GM12892 (cell line): Measurements from ENCODE around the gene KLHL6.
A peak's percentile ranks its signal among the peaks of the same experiment; 100 is the strongest.
"Not testable (repeated sequence)": the region's sequence is repeated elsewhere in the genome, so short reads cannot be mapped to it uniquely, and the experiment has no call there.

Source experiments
- DNase-seq: peaks from one replicate; pipeline ENCODE4 v3.0.0; 2011; ENCODE audit not compliant: insufficient read length
- FAIRE-seq: peaks from 2 replicates; lab custom pipeline; 2011; peaks lifted over from hg19 to GRCh38; lab: Jason Lieb, UNC
- POLR2A ChIP-seq: IDR thresholded peaks from 2 replicates; pipeline ENCODE4 v1.6.1; 2011; ENCODE audit warnings: low read depth, low read length, control low read depth
- POLR2AphosphoS5 ChIP-seq: IDR thresholded peaks from 2 replicates; pipeline ENCODE4 v1.6.1; 2011; ENCODE audit warnings: low read depth, low read length, control low read depth
- TAF1 ChIP-seq: IDR thresholded peaks from 2 replicates; pipeline ENCODE4 v1.6.1; 2011; ENCODE audit warnings: low read depth, mild to moderate bottlenecking, control low read depth, low read length, borderline replicate concordance

The KLHL6 gene

DNA sequence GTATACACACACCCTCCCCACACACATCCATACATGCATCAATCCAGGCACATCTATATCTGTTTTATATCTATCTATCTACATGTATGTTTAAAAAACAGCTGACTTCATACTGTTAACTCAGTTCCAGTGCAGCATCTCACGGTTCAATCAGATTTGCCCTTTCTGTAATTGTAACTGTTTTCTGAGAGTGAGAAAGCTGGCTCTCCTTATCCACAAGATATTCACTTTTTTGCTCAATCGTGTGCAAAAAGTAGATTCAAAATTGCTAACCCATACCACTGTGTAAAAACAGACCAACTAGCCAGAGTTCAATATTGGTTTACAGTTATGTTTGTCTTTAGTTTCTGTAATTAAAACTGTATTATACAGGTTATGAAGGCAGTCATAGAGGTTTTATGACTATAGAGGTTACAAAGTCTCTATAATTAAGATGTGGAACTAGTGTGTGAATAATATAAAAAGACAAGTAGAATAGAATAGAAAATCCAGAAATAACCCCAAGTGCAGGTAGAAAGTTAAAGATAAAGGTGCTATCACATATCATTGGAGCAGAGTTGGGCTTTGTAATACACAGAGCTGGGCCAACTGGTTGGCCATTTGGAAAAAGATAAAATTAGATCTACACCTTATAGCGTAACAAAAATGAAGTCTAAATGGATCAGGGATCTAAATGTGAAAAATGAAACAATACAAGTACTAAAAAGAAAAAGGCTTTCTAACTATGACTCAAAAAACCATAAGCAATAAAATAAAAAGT, 107.0 kb downstream of the KLHL6 start:
- TF ChIP-seq POLR2A (no peak), TAF1 (no peak), POLR2AphosphoS5 (no peak)
- DNase-seq = no peak
- no peak for FAIRE-seq

DNA sequence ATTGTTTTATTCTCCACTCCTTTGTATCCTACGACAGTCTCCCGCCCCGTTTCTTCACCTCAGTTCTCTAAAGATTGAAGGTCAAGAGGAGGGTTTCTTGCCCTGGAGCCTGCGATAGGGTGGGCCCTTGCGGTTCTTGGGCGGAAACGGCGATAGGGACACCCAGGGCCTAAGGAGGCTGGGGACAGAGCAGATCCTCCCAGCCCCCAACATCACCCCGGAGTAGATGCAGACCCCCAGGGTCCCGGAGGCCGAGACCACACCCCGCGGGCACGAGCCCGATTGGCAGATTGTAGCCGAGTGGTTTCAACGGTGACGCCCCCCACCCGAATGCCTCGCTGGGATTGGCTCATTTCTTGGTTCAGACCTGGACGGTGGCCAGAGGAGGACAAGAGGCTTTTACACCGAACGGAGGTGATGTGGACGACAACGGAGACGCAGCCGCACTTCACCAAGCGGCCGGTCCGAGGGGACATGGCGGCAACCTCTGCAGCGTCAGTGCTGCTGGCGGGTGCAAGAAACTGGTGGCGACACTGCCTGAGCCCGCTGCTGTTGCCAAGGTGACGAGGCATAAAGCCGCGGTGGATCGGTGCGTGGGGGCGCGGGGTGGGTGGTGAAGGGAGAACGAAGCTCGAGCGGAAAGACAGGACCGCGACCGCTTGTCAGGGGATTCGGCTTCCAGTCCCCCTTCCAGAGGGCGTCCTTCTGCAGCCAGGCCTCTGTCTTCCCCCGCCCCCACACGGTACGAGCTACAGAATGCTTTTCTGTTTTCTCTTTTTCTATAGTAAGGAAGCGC, 108.1 kb downstream of the KLHL6 start:
- FAIRE-seq = peak; percentile 14
- DNase-seq = peak; percentile 43
- TF ChIP-seq POLR2AphosphoS5 (peak; percentile 49; the same call in 1 of the 2 replicates), POLR2A (peak; percentile 68; the same call in 1 of the 2 replicates), TAF1 (no peak)

- DNase-seq (no peak), FAIRE-seq (no peak)
- TF ChIP-seq POLR2A = no peak
- no peak for TF ChIP-seq POLR2AphosphoS5
- TF ChIP-seq TAF1 = no peak
Observed at GRCh38 chr3:183446838-183447205, 108.7 kb downstream of the KLHL6 start.

DNA sequence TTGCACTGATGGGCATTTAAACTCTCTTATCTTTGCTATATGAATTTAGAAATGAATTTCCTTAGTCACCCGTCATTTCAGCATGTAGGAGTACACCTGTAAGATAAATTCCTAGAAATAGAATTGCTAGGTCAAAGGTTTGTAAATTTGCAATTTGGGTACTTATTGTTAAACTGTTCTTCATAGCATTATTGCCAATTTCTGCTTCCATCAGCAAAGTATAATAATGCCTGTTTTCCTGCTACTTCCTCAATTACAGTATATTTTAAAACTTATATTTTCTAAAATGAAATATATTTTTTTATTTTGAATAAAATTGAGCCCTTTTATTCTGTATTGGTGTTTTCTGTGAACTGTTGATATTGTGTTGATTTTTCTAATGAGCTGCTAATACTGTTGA, 110.8 kb downstream of the KLHL6 start:
- DNase-seq (no peak), FAIRE-seq (no peak)
- TF ChIP-seq POLR2A (no peak), TAF1 (no peak), POLR2AphosphoS5 (no peak)

- DNase-seq (no peak), FAIRE-seq (no peak)
- TF ChIP-seq POLR2A = no peak
- TF ChIP-seq TAF1 = no peak
- no peak for TF ChIP-seq POLR2AphosphoS5
Observed at GRCh38 chr3:183443395-183444385, 111.8 kb downstream of the KLHL6 start.

GRCh38 chr3:183442994-183443393, 112.5 kb downstream of the KLHL6 start:
- no peak for FAIRE-seq
- DNase-seq = no peak
- no peak for TF ChIP-seq POLR2A
- no peak for TF ChIP-seq POLR2AphosphoS5
- TF ChIP-seq TAF1 = no peak

GRCh38 chr3:183440521-183440920, 115.0 kb downstream of the KLHL6 start:
- DNase-seq, FAIRE-seq: not testable (repeated sequence)

GRCh38 chr3:183439515-183439914, 116.0 kb downstream of the KLHL6 start:
- DNase-seq = no peak
- no peak for FAIRE-seq

GRCh38 chr3:183438735-183439134, 116.8 kb downstream of the KLHL6 start:
- TF ChIP-seq POLR2AphosphoS5 = no peak
- no peak for TF ChIP-seq TAF1
- no peak for TF ChIP-seq POLR2A
- DNase-seq (no peak), FAIRE-seq (no peak)

More at GRCh38 chr3:183439515-183439914, 116.0 kb downstream of the KLHL6 start:
- TF ChIP-seq POLR2A (no peak), POLR2AphosphoS5 (no peak), TAF1 (no peak)

DNA sequence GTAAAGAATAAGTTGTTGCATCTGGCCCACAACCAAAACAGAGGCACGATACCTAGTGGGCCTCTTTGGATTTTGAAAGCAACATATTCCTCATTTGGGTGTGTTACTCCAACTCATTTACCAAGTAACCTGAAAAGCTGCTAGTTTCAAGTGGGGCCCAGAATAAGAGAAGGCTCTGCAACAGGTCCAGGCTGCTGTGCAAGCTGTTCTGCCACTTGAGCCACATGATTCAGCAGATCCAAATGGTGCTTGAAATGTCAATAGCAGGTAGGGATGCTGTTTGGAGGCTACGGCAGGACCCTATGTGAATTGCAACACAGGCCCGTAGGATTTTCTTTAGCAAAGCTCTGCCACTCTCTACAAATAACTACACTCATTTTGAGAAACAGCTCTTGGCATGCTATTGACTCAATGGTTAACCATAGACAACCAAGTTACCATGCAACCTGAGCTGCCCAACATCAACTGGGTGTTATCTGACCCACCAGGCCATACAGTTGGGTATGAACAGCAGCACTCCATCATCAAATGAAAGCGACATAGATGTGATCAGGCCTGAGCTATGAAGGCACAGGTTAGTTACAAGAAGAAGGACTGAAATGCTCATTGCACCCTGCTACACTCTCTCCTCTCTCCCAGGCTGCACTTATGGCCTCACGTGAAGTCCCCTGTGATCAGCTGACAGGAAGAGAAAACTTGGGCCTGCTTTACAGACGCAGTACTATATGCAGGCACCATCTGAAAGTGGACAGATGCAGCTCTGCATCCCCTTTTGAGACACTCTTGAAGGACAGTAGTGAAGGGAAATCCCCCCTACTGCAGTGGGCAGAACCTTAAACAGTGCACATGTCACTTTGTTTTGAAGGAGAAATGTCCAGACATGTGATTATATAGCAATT, 117.6 kb downstream of the KLHL6 start:
- TF ChIP-seq POLR2AphosphoS5 = no peak
- no peak for FAIRE-seq
- DNase-seq = no peak
